PC-9 (cell line): Measurements from ENCODE around the gene DND1.
"Not testable (repeated sequence)": the region's sequence is repeated elsewhere in the genome, so short reads cannot be mapped to it uniquely, and the experiment has no call there.

Source experiments
- EZH2 ChIP-seq: fragments of 200-600 bp; sonication (generic); IDR thresholded peaks from 2 replicates; pipeline ENCODE4 v1.8.0; 2017; ENCODE audit warnings: antibody characterized with exemption, low read depth
- TF ChIP-seq, protein P1 (sequence below): fragments of 200-600 bp; sonication (generic); conservative IDR thresholded peaks from 2 replicates; pipeline ENCODE4 v1.6.1; 2017; ENCODE audit warnings: mixed run types, antibody characterized with exemption, mild to moderate bottlenecking, moderate library complexity

DNA sequence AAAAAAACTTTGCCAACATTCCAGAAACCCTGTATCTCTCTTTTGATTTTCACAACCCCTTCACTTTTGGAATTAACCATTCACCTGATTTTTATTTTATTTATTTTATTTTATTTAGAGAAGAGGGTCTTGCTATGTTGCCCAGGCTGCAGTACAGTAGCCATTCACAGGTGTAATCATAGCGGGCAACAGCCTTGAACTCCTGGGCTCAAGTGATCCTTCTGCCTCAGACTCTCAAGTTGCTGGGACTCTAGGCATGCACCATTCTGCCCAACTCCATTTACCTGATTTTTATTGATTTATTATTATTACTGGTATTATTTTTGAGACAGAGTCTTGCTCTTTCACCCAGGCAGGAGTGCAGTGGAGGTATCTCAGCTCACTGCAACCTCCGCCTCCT, 42.9 kb upstream of the DND1 start:
- TF ChIP-seq, protein P1, sequence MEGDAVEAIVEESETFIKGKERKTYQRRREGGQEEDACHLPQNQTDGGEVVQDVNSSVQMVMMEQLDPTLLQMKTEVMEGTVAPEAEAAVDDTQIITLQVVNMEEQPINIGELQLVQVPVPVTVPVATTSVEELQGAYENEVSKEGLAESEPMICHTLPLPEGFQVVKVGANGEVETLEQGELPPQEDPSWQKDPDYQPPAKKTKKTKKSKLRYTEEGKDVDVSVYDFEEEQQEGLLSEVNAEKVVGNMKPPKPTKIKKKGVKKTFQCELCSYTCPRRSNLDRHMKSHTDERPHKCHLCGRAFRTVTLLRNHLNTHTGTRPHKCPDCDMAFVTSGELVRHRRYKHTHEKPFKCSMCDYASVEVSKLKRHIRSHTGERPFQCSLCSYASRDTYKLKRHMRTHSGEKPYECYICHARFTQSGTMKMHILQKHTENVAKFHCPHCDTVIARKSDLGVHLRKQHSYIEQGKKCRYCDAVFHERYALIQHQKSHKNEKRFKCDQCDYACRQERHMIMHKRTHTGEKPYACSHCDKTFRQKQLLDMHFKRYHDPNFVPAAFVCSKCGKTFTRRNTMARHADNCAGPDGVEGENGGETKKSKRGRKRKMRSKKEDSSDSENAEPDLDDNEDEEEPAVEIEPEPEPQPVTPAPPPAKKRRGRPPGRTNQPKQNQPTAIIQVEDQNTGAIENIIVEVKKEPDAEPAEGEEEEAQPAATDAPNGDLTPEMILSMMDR = not testable (repeated sequence)
- TF ChIP-seq EZH2 = not testable (repeated sequence)
